ENCODE measurements around the gene MUL1. TPM values are rescaled to one million over a fixed set of nuclear protein-coding genes. Genes with fewer than 3 reads are reported as not detected.

The MUL1 gene
- total and polyA plus RNA-seq, 9 of the 15 experiments (the other 6 are each of a cell fraction or from before 2014, with no cell fraction given) = 10.4 to 32.9 (median 19.3) TPM

DNA sequence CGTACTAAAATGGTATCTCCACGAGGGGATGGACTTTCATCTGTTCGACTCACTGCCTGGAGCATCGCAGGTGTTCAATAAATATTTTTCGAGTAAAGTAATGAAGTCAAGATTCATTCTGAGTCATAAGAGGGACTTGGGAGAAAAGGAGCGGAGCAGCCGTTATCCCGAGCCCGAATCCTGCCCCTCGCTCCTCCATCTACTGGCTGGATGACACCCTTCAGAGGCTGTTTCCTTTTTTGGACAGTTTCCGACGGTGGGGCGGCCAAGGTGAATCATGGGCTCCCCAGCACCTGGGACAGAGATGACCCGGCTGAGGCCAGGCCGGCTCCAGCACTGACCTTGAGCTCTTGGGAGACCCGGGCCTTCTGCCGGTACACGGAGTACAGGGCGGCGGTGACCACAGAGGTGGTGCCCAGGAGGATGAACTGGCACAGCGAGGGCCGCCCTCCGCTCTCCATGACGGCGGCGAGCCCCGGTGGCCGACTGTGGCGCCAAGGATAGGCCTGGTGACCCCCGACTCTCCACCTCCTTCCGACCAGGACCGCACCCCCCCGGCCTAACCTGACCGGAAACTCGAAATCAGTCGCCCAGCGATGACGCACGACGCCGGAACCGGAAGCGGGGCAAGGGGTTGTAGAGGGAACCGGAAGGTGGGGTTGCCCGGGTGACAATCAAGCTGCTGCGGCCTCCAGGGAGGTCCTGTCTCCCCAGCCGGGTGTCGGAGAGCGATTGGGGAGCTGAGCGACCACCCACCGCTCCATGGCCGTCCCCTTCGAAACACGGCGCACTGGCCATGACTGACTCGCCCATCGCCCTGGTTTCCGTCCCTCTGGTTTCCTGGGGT lies at the start of gene MUL1 (continued):
- TF ChIP-seq ZNF395 (CRISPR knock-in tag; IDR thresholded peaks at IDR 0.05) = peak; percentile 85; the same call in 1 of the 2 replicates
- TF ChIP-seq MCM2 (IDR thresholded peaks at IDR 0.05; ENCODE audit: low read depth) = no peak
- TF ChIP-seq ZBTB12 (CRISPR knock-in tag; IDR thresholded peaks at IDR 0.05) = peak; percentile 93
- no peak for TF ChIP-seq EZH2 (IDR thresholded peaks at IDR 0.05; ENCODE audit: borderline replicate concordance, low read depth, low read length)
- peak in 1 of 2 experiments; percentile 69; a peak in 2 of 4 replicates for TF ChIP-seq TBL1XR1 (IDR thresholded peaks at IDR 0.05; ENCODE audit: low read length in 2 of 2)
- no peak for TF ChIP-seq ZNF354B (CRISPR knock-in tag; IDR thresholded peaks at IDR 0.05)
- no peak for TF ChIP-seq PRPF4 (IDR thresholded peaks at IDR 0.05; ENCODE audit: insufficient read depth, low read depth, low read length, poor library complexity, severe bottlenecking)
- no peak for TF ChIP-seq HNRNPL (IDR thresholded peaks at IDR 0.05; ENCODE audit: low read depth, low read length)
- peak; percentile 71 for TF ChIP-seq JUND (IDR thresholded peaks at IDR 0.05; ENCODE audit: borderline replicate concordance, low read depth, low read length)
- TF ChIP-seq JUND (tag; IDR thresholded peaks at IDR 0.05; ENCODE audit: borderline replicate concordance, low read depth, low read length) = no peak; the same call in 2 of the 3 replicates
- TF ChIP-seq TEAD4 (IDR thresholded peaks at IDR 0.05; ENCODE audit: low read length) = no peak
- no peak for TF ChIP-seq TEAD4 (CRISPR knock-in tag; IDR thresholded peaks at IDR 0.05; ENCODE audit: borderline replicate concordance)
- 0 out of 2 replicates have a peak, but pooled peaks have one; percentile 30 for TF ChIP-seq BRD4 (IDR thresholded peaks at IDR 0.05)
- TF ChIP-seq ATF1 (CRISPR knock-in tag; IDR thresholded peaks at IDR 0.05) = peak; percentile 87
- TF ChIP-seq ATF1 (tag; IDR thresholded peaks at IDR 0.05) = peak; percentile 99
- no peak for TF ChIP-seq ZNF23 (CRISPR knock-in tag; IDR thresholded peaks at IDR 0.05)
- TF ChIP-seq, protein P1, sequence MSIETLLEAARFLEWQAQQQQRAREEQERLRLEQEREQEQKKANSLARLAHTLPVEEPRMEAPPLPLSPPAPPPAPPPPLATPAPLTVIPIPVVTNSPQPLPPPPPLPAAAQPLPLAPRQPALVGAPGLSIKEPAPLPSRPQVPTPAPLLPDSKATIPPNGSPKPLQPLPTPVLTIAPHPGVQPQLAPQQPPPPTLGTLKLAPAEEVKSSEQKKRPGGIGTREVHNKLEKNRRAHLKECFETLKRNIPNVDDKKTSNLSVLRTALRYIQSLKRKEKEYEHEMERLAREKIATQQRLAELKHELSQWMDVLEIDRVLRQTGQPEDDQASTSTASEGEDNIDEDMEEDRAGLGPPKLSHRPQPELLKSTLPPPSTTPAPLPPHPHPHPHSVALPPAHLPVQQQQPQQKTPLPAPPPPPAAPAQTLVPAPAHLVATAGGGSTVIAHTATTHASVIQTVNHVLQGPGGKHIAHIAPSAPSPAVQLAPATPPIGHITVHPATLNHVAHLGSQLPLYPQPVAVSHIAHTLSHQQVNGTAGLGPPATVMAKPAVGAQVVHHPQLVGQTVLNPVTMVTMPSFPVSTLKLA (conservative IDR thresholded peaks at IDR 0.05) = peak in 1 of 2 experiments; percentile 88; a peak in 3 of 4 replicates
- TF ChIP-seq THRAP3 (IDR thresholded peaks at IDR 0.05; ENCODE audit: borderline replicate concordance) = peak; percentile 62; the same call in 1 of the 2 replicates
- no peak for TF ChIP-seq ZNF282 (CRISPR knock-in tag; IDR thresholded peaks at IDR 0.05)
- TF ChIP-seq DPF2 (IDR thresholded peaks at IDR 0.05) = 0 out of 2 replicates have a peak, but pooled peaks have one; percentile 31
- peak; percentile 40; the same call in 1 of the 2 replicates for TF ChIP-seq ZNF316 (IDR thresholded peaks at IDR 0.05)
- TF ChIP-seq SAP30 (IDR thresholded peaks at IDR 0.05; ENCODE audit: borderline replicate concordance, insufficient read depth, low read depth, low read length, poor library complexity, severe bottlenecking) = peak; percentile 78
- TF ChIP-seq GABPB1 (CRISPR knock-in tag; IDR thresholded peaks at IDR 0.05) = peak; percentile 98
- TF ChIP-seq, protein P2, sequence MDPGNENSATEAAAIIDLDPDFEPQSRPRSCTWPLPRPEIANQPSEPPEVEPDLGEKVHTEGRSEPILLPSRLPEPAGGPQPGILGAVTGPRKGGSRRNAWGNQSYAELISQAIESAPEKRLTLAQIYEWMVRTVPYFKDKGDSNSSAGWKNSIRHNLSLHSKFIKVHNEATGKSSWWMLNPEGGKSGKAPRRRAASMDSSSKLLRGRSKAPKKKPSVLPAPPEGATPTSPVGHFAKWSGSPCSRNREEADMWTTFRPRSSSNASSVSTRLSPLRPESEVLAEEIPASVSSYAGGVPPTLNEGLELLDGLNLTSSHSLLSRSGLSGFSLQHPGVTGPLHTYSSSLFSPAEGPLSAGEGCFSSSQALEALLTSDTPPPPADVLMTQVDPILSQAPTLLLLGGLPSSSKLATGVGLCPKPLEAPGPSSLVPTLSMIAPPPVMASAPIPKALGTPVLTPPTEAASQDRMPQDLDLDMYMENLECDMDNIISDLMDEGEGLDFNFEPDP (CRISPR knock-in tag; IDR thresholded peaks at IDR 0.05) = no peak
